Activated naive CD8-positive, alpha-beta T cell (primary cell): ENCODE data around the gene ARHGAP42.

Experiments used
- H3K27ac Mint-ChIP-seq: one replicate; pipeline ENCODE4 v1.8.0; 2021; ENCODE audit warnings: mixed read lengths
- H3K27me3 Mint-ChIP-seq: one replicate; pipeline ENCODE4 v1.8.0; 2021; ENCODE audit warnings: mixed read lengths
- H3K36me3 Mint-ChIP-seq: one replicate; pipeline ENCODE4 v1.8.0; 2021; ENCODE audit warnings: mixed read lengths
- H3K4me1 Mint-ChIP-seq: one replicate; pipeline ENCODE4 v1.8.0; 2021; ENCODE audit warnings: low read depth, mixed read lengths
- H3K4me3 Mint-ChIP-seq: one replicate; pipeline ENCODE4 v1.8.0; 2021; ENCODE audit warnings: mild to moderate bottlenecking, mixed read lengths
- H3K9me3 Mint-ChIP-seq: one replicate; pipeline ENCODE4 v1.8.0; 2021; ENCODE audit warnings: low read depth, mixed read lengths

Gene ARHGAP42

DNA sequence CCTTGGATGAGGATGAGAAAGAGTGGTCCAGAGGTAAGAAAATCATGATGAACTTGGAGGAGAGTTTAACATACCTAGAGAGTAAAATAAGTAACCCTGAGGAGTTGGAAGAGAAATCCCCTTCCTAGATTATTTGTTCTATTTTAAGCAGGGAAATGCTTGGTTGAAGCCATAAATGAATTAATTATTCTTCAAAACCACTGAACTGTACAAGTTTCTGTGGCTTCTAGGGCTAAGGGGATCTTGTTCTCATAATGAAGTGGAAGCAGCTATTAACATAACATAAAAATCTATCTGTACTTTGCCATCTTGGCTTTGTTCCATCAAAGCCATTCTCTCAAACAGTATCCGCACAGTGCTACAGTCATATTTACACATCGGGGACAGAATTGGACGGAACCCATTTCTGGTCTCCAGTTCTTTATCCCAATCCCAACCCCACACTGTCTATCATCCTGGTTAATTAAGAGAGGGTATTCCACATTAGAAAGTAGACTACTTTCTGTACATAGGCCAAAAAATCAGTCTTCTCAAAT, 14.5 kb upstream of the ARHGAP42 start:
- no peaks in the 10 kb centered on the region for H3K4me1 Mint-ChIP-seq
- H3K4me3 Mint-ChIP-seq = no peak overlapping the region
- H3K27me3 Mint-ChIP-seq = no peaks in the 10 kb centered on the region
- H3K27ac Mint-ChIP-seq = no peak overlapping the region
- H3K36me3 Mint-ChIP-seq = no peaks in the 10 kb centered on the region
- H3K9me3 Mint-ChIP-seq = no peaks in the 10 kb centered on the region

DNA sequence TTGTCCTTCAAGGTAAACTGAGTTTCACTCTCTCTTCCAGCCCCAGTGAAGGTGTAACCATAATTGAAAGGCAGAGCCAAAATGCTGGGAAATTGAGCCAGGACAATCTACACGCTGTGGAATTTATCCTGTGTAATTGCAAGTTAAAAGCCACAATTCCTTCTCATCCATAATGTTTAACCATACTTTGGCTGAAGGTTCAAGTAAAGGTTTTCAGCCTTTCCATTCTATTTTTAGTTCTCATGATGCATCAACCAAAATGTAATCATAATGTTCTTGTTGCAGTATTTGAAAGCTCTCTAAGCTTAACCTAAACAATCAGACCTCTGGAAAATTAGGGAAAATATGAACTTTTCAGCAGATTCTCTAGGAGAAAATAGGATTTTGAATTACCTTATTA, 14.0 kb upstream of the ARHGAP42 start:
- H3K4me1 Mint-ChIP-seq = no peaks in the 10 kb centered on the region
- no peak overlapping the region for H3K27ac Mint-ChIP-seq
- H3K36me3 Mint-ChIP-seq = no peaks in the 10 kb centered on the region
- no peaks in the 10 kb centered on the region for H3K9me3 Mint-ChIP-seq
- no peaks in the 10 kb centered on the region for H3K27me3 Mint-ChIP-seq
- no peak overlapping the region for H3K4me3 Mint-ChIP-seq

DNA sequence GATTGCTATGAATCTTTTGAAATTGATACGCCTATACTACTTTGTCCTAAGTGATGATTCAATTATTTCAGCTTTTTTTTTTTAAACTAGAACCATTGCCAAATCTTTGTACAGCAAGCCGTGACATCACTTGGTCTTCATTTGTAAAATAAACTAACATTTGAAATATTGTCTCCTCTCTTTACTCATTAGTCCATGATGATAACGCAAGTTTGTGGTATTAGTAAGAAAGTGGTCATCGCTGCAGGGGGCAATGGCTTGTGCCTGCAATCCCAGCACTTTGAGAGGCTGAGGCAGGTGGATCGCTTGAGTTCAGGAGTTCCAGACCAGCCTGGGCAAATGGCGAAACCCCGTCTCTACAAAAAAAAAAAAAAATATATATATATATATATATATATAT, 12.9 kb upstream of the ARHGAP42 start:
- H3K27ac Mint-ChIP-seq = no peak overlapping the region
- H3K27me3 Mint-ChIP-seq = no peaks in the 10 kb centered on the region
- H3K36me3 Mint-ChIP-seq = no peaks in the 10 kb centered on the region
- no peak overlapping the region for H3K4me3 Mint-ChIP-seq
- no peaks in the 10 kb centered on the region for H3K4me1 Mint-ChIP-seq
- no peaks in the 10 kb centered on the region for H3K9me3 Mint-ChIP-seq

DNA sequence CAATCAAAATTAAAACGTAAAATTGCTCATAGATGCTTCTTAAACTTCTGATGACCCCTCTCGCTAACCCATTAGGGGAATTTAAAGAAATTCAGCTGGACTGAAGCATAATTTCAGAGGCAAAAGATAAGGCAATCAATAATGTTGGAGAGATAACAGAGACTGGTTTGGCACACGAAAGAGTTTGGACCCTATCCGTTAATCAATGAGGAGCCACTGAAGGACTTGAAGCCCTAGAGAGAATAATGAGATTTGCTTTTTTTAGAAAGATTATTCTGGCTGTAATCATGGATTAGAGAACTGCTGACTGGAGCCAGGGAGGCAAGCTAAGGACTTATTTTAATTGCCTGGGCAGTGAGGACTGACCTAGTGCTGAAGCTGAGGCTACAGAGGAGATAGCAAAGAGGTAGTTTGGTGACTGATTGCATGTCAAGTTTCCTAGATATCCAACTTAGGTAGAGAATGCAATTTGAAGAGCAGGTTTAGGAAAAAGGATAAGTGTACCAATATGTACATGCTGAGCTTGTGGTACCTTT, 11.9 kb upstream of the ARHGAP42 start:
- Mint-ChIP-seq H3K4me1 (no peaks in the 10 kb centered on the region), H3K9me3 (no peaks in the 10 kb centered on the region), H3K4me3 (no peak overlapping the region), H3K27me3 (no peaks in the 10 kb centered on the region), H3K27ac (no peak overlapping the region), H3K36me3 (no peaks in the 10 kb centered on the region)

- H3K36me3 Mint-ChIP-seq = no peaks in the 10 kb centered on the region
- H3K27me3 Mint-ChIP-seq = no peaks in the 10 kb centered on the region
- H3K4me3 Mint-ChIP-seq = no peak overlapping the region
These were observed 10.2 kb upstream of the ARHGAP42 start for GRCh38 chr11:100676901-100677300.

DNA sequence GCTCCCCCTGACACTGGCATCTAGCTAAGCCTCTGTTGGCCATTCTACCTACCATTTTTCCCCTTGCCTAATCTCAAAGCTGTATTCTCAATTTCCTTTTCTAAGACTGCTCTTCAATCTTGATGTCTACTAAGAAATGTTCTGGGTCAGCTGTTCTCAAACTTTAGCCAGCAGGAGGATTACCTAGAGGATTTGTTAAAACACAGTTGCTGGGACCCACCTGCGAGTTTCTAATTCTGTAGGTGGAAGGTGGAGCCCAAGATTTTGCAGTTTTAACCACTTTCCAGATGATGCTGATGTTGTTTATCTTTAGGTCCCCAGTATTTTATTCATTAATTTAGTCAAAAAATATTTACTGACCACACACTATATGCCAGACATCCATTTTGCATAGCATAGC, 9.3 kb upstream of the ARHGAP42 start:
- Mint-ChIP-seq H3K4me3 (no peak overlapping the region), H3K9me3 (no peaks in the 10 kb centered on the region), H3K4me1 (peaks cover 5% of the 10 kb centered on the region), H3K27ac (no peak overlapping the region), H3K27me3 (no peaks in the 10 kb centered on the region), H3K36me3 (no peaks in the 10 kb centered on the region)

More at GRCh38 chr11:100676901-100677300, 10.2 kb upstream of the ARHGAP42 start:
- Mint-ChIP-seq H3K9me3 (no peaks in the 10 kb centered on the region), H3K27ac (no peak overlapping the region), H3K4me1 (peaks cover 5% of the 10 kb centered on the region)

GRCh38 chr11:100680070-100680469, 7.0 kb upstream of the ARHGAP42 start:
- peaks cover 8% of the 10 kb centered on the region for H3K4me1 Mint-ChIP-seq
- H3K27ac Mint-ChIP-seq = no peak overlapping the region
- H3K27me3 Mint-ChIP-seq = no peaks in the 10 kb centered on the region
- H3K4me3 Mint-ChIP-seq = no peak overlapping the region
- H3K9me3 Mint-ChIP-seq = no peaks in the 10 kb centered on the region
- H3K36me3 Mint-ChIP-seq = no peaks in the 10 kb centered on the region

DNA sequence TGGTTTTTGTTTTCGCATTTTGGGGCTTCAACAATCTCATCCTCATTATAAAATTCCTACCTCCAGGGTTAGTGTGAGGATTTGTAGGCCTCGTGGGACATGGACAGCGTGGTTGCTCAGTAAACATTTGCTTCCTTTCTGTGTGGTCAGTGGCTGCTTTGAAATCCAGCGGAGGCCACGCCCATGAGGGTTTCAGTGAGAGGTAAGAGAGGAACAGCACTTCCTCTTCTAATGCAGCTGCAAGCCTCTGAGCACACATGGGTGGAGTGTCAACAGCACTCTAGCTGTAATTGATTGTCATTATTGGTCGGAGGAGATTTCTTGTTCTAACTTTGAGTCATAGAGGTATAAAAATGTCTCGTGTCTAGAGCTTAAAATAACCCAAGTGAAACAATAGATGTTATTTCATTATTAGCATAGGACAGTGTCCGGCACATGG, 6.0 kb upstream of the ARHGAP42 start:
- Mint-ChIP-seq H3K27me3 (peaks cover 6% of the 10 kb centered on the region), H3K27ac (no peak overlapping the region), H3K4me3 (no peak overlapping the region), H3K4me1 (peaks cover 8% of the 10 kb centered on the region), H3K36me3 (no peaks in the 10 kb centered on the region), H3K9me3 (no peaks in the 10 kb centered on the region)

DNA sequence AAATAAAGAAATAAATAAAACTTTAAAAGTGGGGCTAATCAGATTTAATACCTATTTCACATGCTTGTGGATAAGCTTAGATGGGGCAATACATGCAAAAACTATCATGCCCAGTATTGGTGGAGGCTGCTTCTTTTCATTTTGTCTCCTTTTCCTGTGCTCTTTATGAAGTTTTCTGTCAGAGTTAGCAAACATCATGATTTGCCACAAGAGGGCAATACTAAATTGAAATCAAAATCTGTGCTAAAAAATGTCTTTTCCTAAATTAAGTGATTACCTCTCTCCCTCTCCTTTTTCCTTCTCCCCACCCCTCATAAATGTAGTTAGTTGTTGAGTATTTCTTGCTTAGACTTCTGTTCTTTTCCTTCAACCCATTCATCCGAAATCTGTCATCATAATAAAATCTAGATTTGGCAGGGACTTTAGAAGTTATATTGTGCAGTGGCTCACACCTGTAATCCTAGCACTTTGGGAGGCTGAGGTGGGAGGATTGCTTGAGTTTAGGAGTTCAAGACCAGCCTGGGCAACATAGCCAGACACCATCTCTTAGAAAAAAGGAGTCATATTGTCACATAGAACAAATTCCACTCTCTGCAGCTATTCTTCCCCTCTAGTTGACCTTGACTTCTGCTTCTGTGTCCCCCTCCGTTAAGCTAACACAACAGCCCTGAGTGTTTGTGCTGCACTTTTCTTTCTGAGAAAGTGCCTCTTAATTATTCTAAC, 4.7 kb upstream of the ARHGAP42 start:
- Mint-ChIP-seq H3K4me3 (no peak overlapping the region), H3K36me3 (no peaks in the 10 kb centered on the region), H3K9me3 (no peaks in the 10 kb centered on the region), H3K4me1 (peaks cover 11% of the 10 kb centered on the region), H3K27ac (no peak overlapping the region), H3K27me3 (peaks cover 12% of the 10 kb centered on the region)

DNA sequence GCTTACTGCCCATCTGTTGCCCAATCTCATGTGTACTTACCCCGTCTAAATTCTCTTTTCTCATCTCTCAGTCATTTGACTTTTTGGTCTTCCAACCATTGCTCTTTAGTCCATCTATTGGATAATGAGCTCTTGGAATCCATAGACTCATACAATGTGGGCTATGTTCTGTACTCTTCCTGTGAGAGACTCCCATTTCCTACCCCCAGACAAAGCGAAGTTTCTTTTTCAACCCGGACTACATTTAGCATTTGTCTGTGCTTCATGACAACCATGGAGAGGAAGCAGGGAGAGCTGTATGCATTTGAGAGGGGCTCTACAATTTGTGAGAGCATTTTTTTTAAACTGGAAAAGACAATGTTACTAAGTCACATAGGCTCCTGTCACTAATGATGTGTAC, 4.0 kb upstream of the ARHGAP42 start:
- H3K9me3 Mint-ChIP-seq = no peaks in the 10 kb centered on the region
- H3K4me1 Mint-ChIP-seq = peaks cover 16% of the 10 kb centered on the region
- no peaks in the 10 kb centered on the region for H3K36me3 Mint-ChIP-seq
- H3K27ac Mint-ChIP-seq = no peak overlapping the region
- peaks cover 16% of the 10 kb centered on the region for H3K27me3 Mint-ChIP-seq
- no peak overlapping the region for H3K4me3 Mint-ChIP-seq

DNA sequence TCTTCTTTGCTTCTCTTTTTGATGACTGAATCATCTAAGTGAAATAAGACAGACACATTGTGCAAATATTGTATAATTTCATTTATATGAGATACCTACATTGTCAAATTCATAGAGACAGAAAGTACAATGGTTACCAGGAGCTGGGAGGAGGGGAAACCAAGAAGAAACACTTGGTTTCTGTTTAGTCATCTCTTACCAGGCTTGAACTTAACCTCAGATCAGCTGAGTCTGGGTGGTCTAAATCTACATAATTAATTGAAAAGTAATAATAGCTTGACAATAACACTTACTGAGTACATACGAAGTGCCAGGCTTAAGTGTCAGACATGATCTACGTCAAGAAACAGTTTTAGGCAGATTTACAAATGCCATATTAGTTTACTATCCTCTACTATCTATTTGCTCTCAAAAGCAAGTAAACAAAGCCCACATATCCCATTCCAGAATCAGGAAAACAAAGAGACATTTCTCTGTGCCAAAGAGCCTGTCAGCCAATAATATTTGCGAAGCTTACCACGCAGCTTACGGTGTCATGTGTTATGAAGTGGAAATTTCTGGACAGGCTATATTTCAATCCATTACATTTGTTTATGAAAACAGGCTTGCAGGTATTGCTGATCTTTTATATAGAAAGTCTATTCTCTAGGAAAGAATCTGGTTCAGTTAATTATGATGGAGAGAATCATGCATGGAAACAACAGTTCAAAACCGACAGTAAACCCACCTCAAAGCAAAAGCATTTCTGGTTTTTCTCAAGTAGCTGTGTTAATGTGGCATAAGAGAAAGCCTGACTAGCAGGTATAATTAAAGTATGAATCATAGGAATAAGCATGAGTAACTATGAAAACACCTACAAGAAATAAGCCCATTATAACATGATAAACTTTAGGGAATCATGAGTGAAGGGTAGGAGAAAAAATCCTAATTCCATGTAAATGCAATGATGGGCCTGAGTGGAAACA, 2.7 kb upstream of the ARHGAP42 start:
- no peaks in the 10 kb centered on the region for H3K9me3 Mint-ChIP-seq

DNA sequence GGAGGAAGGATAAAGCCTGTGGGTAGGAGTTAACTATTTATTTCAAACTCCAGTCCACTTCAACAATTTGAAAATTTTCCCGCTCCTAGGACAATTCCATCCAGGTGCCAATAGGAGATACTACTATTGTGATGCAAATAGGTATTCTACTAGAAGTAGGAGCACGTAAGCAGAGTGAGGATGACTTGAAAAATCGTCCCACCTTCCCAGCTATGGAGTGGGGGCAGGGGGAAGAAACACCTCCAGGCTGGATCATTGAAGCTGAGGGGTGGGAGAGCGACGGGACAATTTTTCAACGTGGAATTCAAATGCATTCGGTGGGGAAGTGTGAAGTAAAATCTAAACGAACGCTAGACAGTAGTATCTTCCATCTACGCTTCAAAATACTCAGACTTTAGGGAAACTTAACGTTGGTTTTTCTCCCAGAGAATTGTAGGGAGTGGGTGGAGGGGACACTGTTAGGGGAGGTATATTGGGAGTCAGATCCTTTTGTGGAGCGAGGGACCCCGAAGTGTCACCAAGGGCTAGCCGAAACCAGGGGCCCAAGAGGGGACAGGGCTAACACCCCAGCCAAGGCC, 523 bp upstream of the ARHGAP42 start:
- H3K27ac Mint-ChIP-seq = no peak overlapping the region
- no peaks in the 10 kb centered on the region for H3K9me3 Mint-ChIP-seq
- H3K4me3 Mint-ChIP-seq = peak overlapping the region; percentile 80
- peaks cover 13% of the 10 kb centered on the region for H3K4me1 Mint-ChIP-seq
- H3K36me3 Mint-ChIP-seq = no peaks in the 10 kb centered on the region
- H3K27me3 Mint-ChIP-seq = peaks cover 23% of the 10 kb centered on the region

More for the DNA sequence above, 2.7 kb upstream of the ARHGAP42 start:
- no peaks in the 10 kb centered on the region for H3K36me3 Mint-ChIP-seq
- H3K27me3 Mint-ChIP-seq = peaks cover 21% of the 10 kb centered on the region
- H3K4me1 Mint-ChIP-seq = peaks cover 18% of the 10 kb centered on the region
- no peak overlapping the region for H3K4me3 Mint-ChIP-seq
- no peak overlapping the region for H3K27ac Mint-ChIP-seq

- Mint-ChIP-seq H3K4me1 (peaks cover 13% of the 10 kb centered on the region), H3K27ac (no peak overlapping the region)
These were observed 725 bp downstream of the ARHGAP42 start for GRCh38 chr11:100687630-100688395.

GRCh38 chr11:100689141-100689540, 2.1 kb downstream of the ARHGAP42 start:
- peaks cover 23% of the 10 kb centered on the region for H3K27me3 Mint-ChIP-seq
- peaks cover 13% of the 10 kb centered on the region for H3K4me1 Mint-ChIP-seq
- no peak overlapping the region for H3K4me3 Mint-ChIP-seq
- no peak overlapping the region for H3K27ac Mint-ChIP-seq
- no peaks in the 10 kb centered on the region for H3K9me3 Mint-ChIP-seq
- H3K36me3 Mint-ChIP-seq = no peaks in the 10 kb centered on the region

More at GRCh38 chr11:100687630-100688395, 725 bp downstream of the ARHGAP42 start:
- H3K4me3 Mint-ChIP-seq = peak overlapping the region; percentile 83
- no peaks in the 10 kb centered on the region for H3K9me3 Mint-ChIP-seq
- H3K36me3 Mint-ChIP-seq = no peaks in the 10 kb centered on the region
- peaks cover 23% of the 10 kb centered on the region for H3K27me3 Mint-ChIP-seq
